HL-60 (cell line): ENCODE measurements around the gene CDH23.

Source experiments
- DNase-seq, 2 experiments: peaks; one replicate each; pipeline ENCODE4 v3.0.0-alpha.2; 2010 to 2020; ENCODE audit warnings: low read depth in 1 of 2, low spot score in 1 of 2
- H3K27ac ChIP-seq: fragments of 250-450 bp; sonication (Bioruptor Pico); replicated peaks from 2 replicates; pipeline ENCODE4 v1.5.1; 2020; ENCODE audit warnings: mild to moderate bottlenecking, moderate library complexity
- H3K27me3 ChIP-seq: fragments of 250-450 bp; sonication (Bioruptor Pico); 2 replicates; pipeline ENCODE4 v1.5.1; 2021; ENCODE audit warnings: mild to moderate bottlenecking, moderate library complexity; ENCODE audit not compliant: insufficient read depth, poor library complexity, severe bottlenecking
- H3K4me3 ChIP-seq: replicated peaks from 2 replicates; pipeline ENCODE4 v1.5.1; 2011; ENCODE audit warnings: mild to moderate bottlenecking, control low read depth, low read length; ENCODE audit not compliant: insufficient read depth
- CTCF ChIP-seq: IDR thresholded peaks from one replicate; pipeline ENCODE4 v1.5.1; 2011; ENCODE audit warnings: low read length, control low read depth, inconsistent platforms; ENCODE audit not compliant: insufficient read depth
- GABPA ChIP-seq: IDR thresholded peaks from 2 replicates; pipeline ENCODE4 v1.6.1; 2012; ENCODE audit warnings: low read depth
- POLR2AphosphoS5 ChIP-seq: IDR thresholded peaks from 2 replicates; pipeline ENCODE4 v1.6.1; 2012; ENCODE audit warnings: low read depth
- REST ChIP-seq: IDR thresholded peaks from 2 replicates; pipeline ENCODE4 v1.6.1; 2012; ENCODE audit warnings: low read depth; ENCODE audit not compliant: insufficient replicate concordance
- SPI1 ChIP-seq: IDR thresholded peaks from 2 replicates; pipeline ENCODE4 v1.6.1; 2012; ENCODE audit warnings: low read depth, mild to moderate bottlenecking, borderline replicate concordance

Gene CDH23

GRCh38 chr10:71471957-71472365, 75.2 kb downstream of the CDH23 start:
- H3K27me3 ChIP-seq = no peaks in the 10 kb centered on the region
- DNase-seq = no peak
- no peak overlapping the region for H3K4me3 ChIP-seq
- TF ChIP-seq GABPA = no peak
- no peak for TF ChIP-seq SPI1
- TF ChIP-seq POLR2AphosphoS5 = no peak
- no peak for TF ChIP-seq REST
- no peak for TF ChIP-seq CTCF
- no peak overlapping the region for H3K27ac ChIP-seq

GRCh38 chr10:71472466-71472865, 75.7 kb downstream of the CDH23 start:
- H3K27me3 ChIP-seq = no peaks in the 10 kb centered on the region

GRCh38 chr10:71472912-71473311, 76.2 kb downstream of the CDH23 start:
- TF ChIP-seq POLR2AphosphoS5 (no peak), REST (no peak), GABPA (no peak), CTCF (no peak), SPI1 (no peak)
- no peak for DNase-seq
- H3K27me3 ChIP-seq = no peaks in the 10 kb centered on the region
- no peak overlapping the region for H3K27ac ChIP-seq
- H3K4me3 ChIP-seq = no peak overlapping the region

More at GRCh38 chr10:71472466-71472865, 75.7 kb downstream of the CDH23 start:
- TF ChIP-seq REST (no peak), POLR2AphosphoS5 (no peak), SPI1 (no peak), GABPA (no peak), CTCF (no peak)
- no peak overlapping the region for H3K27ac ChIP-seq
- H3K4me3 ChIP-seq = no peak overlapping the region
- DNase-seq = no peak
